ENCODE data around the gene RHOT2.

Gene RHOT2

GRCh38 chr16:694187-694862 lies 26.4 kb downstream of the RHOT2 start:
- TF ChIP-seq CTCF (IDR thresholded peaks at IDR 0.05): no peak

GRCh38 chr16:694863-695354 lies 27.0 kb downstream of the RHOT2 start:
- TF ChIP-seq CTCF (IDR thresholded peaks at IDR 0.05): no peak

GRCh38 chr16:695355-696089 lies 27.6 kb downstream of the RHOT2 start:
- no peak for TF ChIP-seq CTCF (IDR thresholded peaks at IDR 0.05)

- TF ChIP-seq CTCF (IDR thresholded peaks at IDR 0.05): no peak
Measured at GRCh38 chr16:698911-699671, 31.2 kb downstream of the RHOT2 start.

- TF ChIP-seq CTCF (IDR thresholded peaks at IDR 0.05): no peak
Measured at GRCh38 chr16:700684-701584, 33.0 kb downstream of the RHOT2 start.

- no peak for TF ChIP-seq CTCF (IDR thresholded peaks at IDR 0.05)
Measured at GRCh38 chr16:702341-702740, 34.4 kb downstream of the RHOT2 start.

- no peak for TF ChIP-seq CTCF (IDR thresholded peaks at IDR 0.05)
Measured at GRCh38 chr16:703406-703805, 35.5 kb downstream of the RHOT2 start.
